SK-N-SH (cell line): Measurements from ENCODE around the gene GORASP1. TPM values are rescaled to one million over a fixed set of nuclear protein-coding genes. Genes with fewer than 3 reads are reported as not detected.

ENCODE experiments used
- CTCF ChIA-PET: fragments of 300-600, 350-600 bp; formaldehyde crosslinking; extraction: SDS; loops from one replicate; lab custom pipeline; 2021; lab: Yijun Ruan, JAX
- POLR2A ChIA-PET: fragments of 350-600 bp; sonication (Branson Sonifier 250); formaldehyde crosslinking; extraction: SDS; loops from one replicate; lab custom pipeline; 2020; ENCODE audit warnings: antibody characterized with exemption, inconsistent platforms; lab: Yijun Ruan, JAX
- DNase-seq: peaks from one replicate; pipeline ENCODE4 v3.0.0; 2012
- H2AFZ ChIP-seq: fragments of 200-600 bp; sonication (generic); 2 replicates; pipeline ENCODE4 v1.8.1; 2016; ENCODE audit warnings: antibody characterized with exemption, mild to moderate bottlenecking, low read depth
- H3F3A ChIP-seq: fragments of 200-600 bp; sonication (generic); replicated peaks from 2 replicates; pipeline ENCODE3; 2016; ENCODE audit warnings: antibody characterized with exemption, mild to moderate bottlenecking; ENCODE audit not compliant: insufficient read depth
- H3K27ac ChIP-seq, 2 experiments: fragments of 200-500 bp in 1 of 2; fragments of 200-600 bp in 1 of 2; sonication (Bioruptor generic) in 1 of 2; sonication (generic), shearing (Covaris generic) in 1 of 2; 2 replicates each; pipeline versions ENCODE4 v1.5.1 to v1.6.1; 2014 to 2016; ENCODE audit warnings: low read depth in 2 of 2, inconsistent platforms in 1 of 2, low read length in 1 of 2, mild to moderate bottlenecking in 1 of 2, mixed read lengths in 1 of 2
- H3K27me3 ChIP-seq: fragments of 200-600 bp; sonication (generic), shearing (Covaris generic); 2 replicates; pipeline ENCODE4 v1.6.1; 2016; ENCODE audit warnings: mixed run types; ENCODE audit not compliant: insufficient read depth
- H3K36me3 ChIP-seq, 2 experiments: fragments of 200-500 bp in 1 of 2; fragments of 200-600 bp in 1 of 2; sonication (Bioruptor generic) in 1 of 2; sonication (generic) in 1 of 2; replicated peaks in 1 of 2; 2 replicates each; pipeline versions ENCODE3 to v1.5.1; 2014 to 2016; ENCODE audit warnings: low read length in 1 of 2, mild to moderate bottlenecking in 1 of 2; ENCODE audit not compliant: insufficient read depth in 2 of 2, control insufficient read depth in 1 of 2
- H3K4me1 ChIP-seq, 2 experiments: fragments of 200-500 bp in 1 of 2; fragments of 200-600 bp in 1 of 2; sonication (Bioruptor generic) in 1 of 2; sonication (generic), shearing (Covaris generic) in 1 of 2; 2 replicates each; pipeline versions ENCODE4 v1.5.1 to v1.6.1; 2014 to 2016; ENCODE audit warnings: low read depth in 1 of 2, low read length in 1 of 2, mixed run types in 1 of 2; ENCODE audit not compliant: insufficient read depth in 2 of 2, control insufficient read depth in 1 of 2
- H3K4me2 ChIP-seq: fragments of 200-600 bp; sonication (generic), shearing (Covaris generic); 2 replicates; pipeline ENCODE4 v1.6.1; 2017; ENCODE audit warnings: mixed run types
- H3K4me3 ChIP-seq, 2 experiments: fragments of 200-500 bp in 1 of 2; fragments of 200-600 bp in 1 of 2; sonication (Bioruptor generic) in 1 of 2; sonication (generic), shearing (Covaris generic) in 1 of 2; 2 replicates each; pipeline versions ENCODE4 v1.5.1 to v1.8.1; 2014 to 2016; ENCODE audit warnings: low read depth in 2 of 2, inconsistent platforms in 1 of 2, low read length in 1 of 2, mild to moderate bottlenecking in 1 of 2, mixed read lengths in 1 of 2, moderate library complexity in 1 of 2
- H3K79me2 ChIP-seq: fragments of 200-600 bp; sonication (generic); 2 replicates; pipeline ENCODE4 v1.8.1; 2017; ENCODE audit warnings: mild to moderate bottlenecking; ENCODE audit not compliant: insufficient read depth
- H3K9ac ChIP-seq: fragments of 200-600 bp; sonication (generic); 2 replicates; pipeline ENCODE4 v1.6.1; 2017; ENCODE audit warnings: mixed run types
- H3K9me2 ChIP-seq: fragments of 200-600 bp; sonication (generic); 2 replicates; pipeline ENCODE4 v1.6.1; 2017; ENCODE audit warnings: mixed run types
- H3K9me3 ChIP-seq: fragments of 200-600 bp; sonication (generic); 2 replicates; pipeline ENCODE4 v1.6.1; 2017; ENCODE audit warnings: mixed run types, mild to moderate bottlenecking, moderate library complexity
- H4K20me1 ChIP-seq: fragments of 200-600 bp; sonication (generic); 2 replicates; pipeline ENCODE4 v1.6.1; 2017; ENCODE audit warnings: mild to moderate bottlenecking, mixed run types; ENCODE audit not compliant: insufficient read depth
- ELF1 ChIP-seq: IDR thresholded peaks from 2 replicates; pipeline ENCODE4 v1.4.0; 2012
- EP300 ChIP-seq, 2 experiments: IDR thresholded peaks; 2 replicates each; pipeline versions ENCODE4 v1.4.0 to v1.6.1; 2012; ENCODE audit warnings: borderline replicate concordance in 1 of 2, low read depth in 1 of 2, low read length in 1 of 2
- FOSL2 ChIP-seq: IDR thresholded peaks from 2 replicates; pipeline ENCODE4 v1.4.0; 2012; ENCODE audit warnings: low read depth, mild to moderate bottlenecking, moderate library complexity, borderline replicate concordance
- FOXM1 ChIP-seq: IDR thresholded peaks from 2 replicates; pipeline ENCODE4 v1.4.0; 2012; ENCODE audit warnings: low read depth, mild to moderate bottlenecking
- GABPA ChIP-seq: IDR thresholded peaks from 2 replicates; pipeline ENCODE4 v1.4.0; 2012; ENCODE audit warnings: low read depth, mild to moderate bottlenecking
- MXI1 ChIP-seq: IDR thresholded peaks from 2 replicates; pipeline ENCODE4 v1.6.1; 2012; ENCODE audit warnings: mild to moderate bottlenecking, low read depth, low read length, improper control_type of control experiment
- NRF1 ChIP-seq: IDR thresholded peaks from 2 replicates; pipeline ENCODE4 v1.6.1; 2012; ENCODE audit warnings: low read depth, mild to moderate bottlenecking, low read length
- RAD21 ChIP-seq: IDR thresholded peaks from 2 replicates; pipeline ENCODE4 v1.6.1; 2012; ENCODE audit warnings: mild to moderate bottlenecking, low read length
- RFX5 ChIP-seq: IDR thresholded peaks from 2 replicates; pipeline ENCODE4 v1.6.1; 2012; ENCODE audit warnings: mild to moderate bottlenecking, improper control_type of control experiment, low read length
- SIN3A ChIP-seq: IDR thresholded peaks from 2 replicates; pipeline ENCODE4 v1.6.1; 2012; ENCODE audit warnings: low read depth, mild to moderate bottlenecking, low read length, moderate library complexity, borderline replicate concordance
- TAF1 ChIP-seq: IDR thresholded peaks from 2 replicates; pipeline ENCODE4 v1.6.1; 2012; ENCODE audit warnings: low read depth, mild to moderate bottlenecking, low read length, moderate library complexity, borderline replicate concordance
- TEAD4 ChIP-seq: IDR thresholded peaks from 2 replicates; pipeline ENCODE4 v1.4.0; 2012; ENCODE audit warnings: mild to moderate bottlenecking, borderline replicate concordance; ENCODE audit not compliant: insufficient read depth
- WGBS: methylation state at CpG from one replicate; pipeline ENCODE4 v1.1.6; 2017; ENCODE audit warnings: low lambda C conversion rate; 5-methylcytosine and 5-hydroxymethylcytosine counted together
- polyA plus RNA-seq, 3 experiments: library from polyadenylated mRNA; depleted of rRNA; stranded (reverse); fragments of >200 nt; gene quantifications; 2 replicates each; pipeline ENCODE4 v1.2.3, GENCODE V29; 2012
- TF ChIP-seq, protein P1 (sequence below): fragments of 150-350 bp; IDR thresholded peaks from 2 replicates; pipeline ENCODE4 v1.6.1; 2017; ENCODE audit warnings: antibody characterized with exemption, low read length, low read depth, borderline replicate concordance
- TF ChIP-seq, protein P2 (sequence below): fragments of 150-350 bp; IDR thresholded peaks from 2 replicates; pipeline ENCODE4 v1.6.1; 2016; ENCODE audit warnings: mild to moderate bottlenecking, low read depth, low read length
- TF ChIP-seq, protein P3 (sequence below): IDR thresholded peaks from 2 replicates; pipeline ENCODE4 v1.4.0; 2012; ENCODE audit warnings: low read depth, borderline replicate concordance
- TF ChIP-seq, protein P4 (sequence below): IDR thresholded peaks from 2 replicates; pipeline ENCODE4 v1.6.1; 2012; ENCODE audit warnings: mild to moderate bottlenecking, low read depth, low read length, moderate library complexity

Gene GORASP1
- polyA plus RNA-seq, 1 of the 3 experiments (the other 2 are of a cell fraction), result 44.3 TPM

DNA sequence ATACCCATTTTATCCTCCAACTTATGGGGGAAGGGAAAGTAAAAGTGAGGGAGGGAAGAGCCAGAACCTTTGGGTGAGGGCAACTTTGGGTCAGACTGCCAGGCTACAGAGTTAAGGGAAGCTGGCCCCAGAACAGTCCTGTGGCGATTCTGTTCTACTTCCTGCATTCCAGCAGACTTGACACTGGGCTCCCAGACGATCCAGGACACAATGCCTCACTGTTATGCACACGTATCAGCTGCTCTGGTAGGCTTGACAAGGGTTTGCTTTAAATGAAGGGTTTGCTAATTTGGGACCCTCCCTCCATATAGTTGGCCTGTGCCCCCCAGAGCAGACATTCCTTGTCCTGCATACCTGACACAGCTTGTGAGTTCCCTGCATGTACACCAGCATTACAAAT is 10.7 kb downstream of the GORASP1 start:
- DNase-seq, result no peak
- H3K9me2 ChIP-seq, result no peaks in the 10 kb centered on the region
- ChIA-PET POLR2A (no interaction called here), CTCF (interaction anchor here (0.7 to 1.5 kb wide), 3 partner anchors 9 to 195 kb away, joined by 3 to 7 read pairs (median 4); no protein-coding TSS in a partner anchor)
- H2AFZ ChIP-seq, result no peak overlapping the region
- peaks cover 2% of the 10 kb centered on the region for H3F3A ChIP-seq
- peaks cover 13% of the 10 kb centered on the region for H4K20me1 ChIP-seq
- H3K27me3 ChIP-seq, result no peaks in the 10 kb centered on the region
- H3K79me2 ChIP-seq, result peaks cover 6% of the 10 kb centered on the region; the same call in 1 of the 2 replicates
- no peak overlapping the region for H3K9ac ChIP-seq
- no peaks in the 10 kb centered on the region for H3K9me3 ChIP-seq
- H3K27ac ChIP-seq, result no peak overlapping the region
- 61% methylated on average over 3 of the region's 3 CpGs for WGBS
- no peaks in the 10 kb centered on the region; a peak in 1 of 4 replicates for H3K4me1 ChIP-seq
- H3K4me3 ChIP-seq, result no peak overlapping the region
- H3K4me2 ChIP-seq, result no peak overlapping the region
- TF ChIP-seq EP300 (IDR thresholded peaks at IDR 0.05; ENCODE audit: borderline replicate concordance in 1 of 2, low read depth in 1 of 2, low read length in 1 of 2) (no peak), ELF1 (0 out of 2 replicates have a peak, but pooled peaks have one; percentile 23)
- TF ChIP-seq, all 33 proteins: peak for 1
- peaks cover 44 to 81% of the 10 kb centered on the region in 2 experiments for H3K36me3 ChIP-seq

DNA sequence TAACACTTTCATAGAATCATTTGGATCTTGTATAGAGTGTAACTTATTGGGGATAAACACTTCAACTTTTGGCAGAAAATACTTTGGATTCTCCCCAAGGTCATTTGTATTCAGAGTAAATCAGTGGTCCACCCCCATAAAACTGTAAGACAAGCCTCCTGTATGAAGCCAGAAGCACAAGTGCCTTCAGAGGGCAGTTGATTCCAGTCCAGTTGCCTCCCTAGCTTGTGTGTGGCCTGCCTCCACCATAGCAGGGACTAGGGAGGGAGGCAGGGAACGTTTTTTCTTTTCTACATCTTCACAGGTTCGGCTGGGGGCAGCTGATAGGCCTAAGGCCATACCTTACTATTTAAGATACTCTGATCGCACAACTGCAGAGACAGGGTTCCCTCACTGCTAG is 11.6 kb downstream of the GORASP1 start:
- Histone ChIP-seq H3F3A (no peaks in the 10 kb centered on the region), H3K27me3 (no peaks in the 10 kb centered on the region), H3K4me3 (no peak overlapping the region), H3K9me3 (no peaks in the 10 kb centered on the region), H3K4me2 (no peak overlapping the region), H3K9me2 (no peaks in the 10 kb centered on the region), H2AFZ (no peak overlapping the region), H3K79me2 (peaks cover 2% of the 10 kb centered on the region; the same call in 1 of the 2 replicates), H4K20me1 (peaks cover 3% of the 10 kb centered on the region), H3K9ac (no peak overlapping the region), H3K36me3 (peaks cover 53 to 88% of the 10 kb centered on the region in 2 experiments), H3K27ac (no peak overlapping the region), H3K4me1 (no peaks in the 10 kb centered on the region; a peak in 1 of 4 replicates)
- 77% methylated on average over 3 of the region's 3 CpGs for WGBS
- ChIA-PET POLR2A (no interaction called here), CTCF (interaction anchor here (1.5 kb wide), 2 partner anchors 192 to 196 kb away, joined by 4 to 7 read pairs; no protein-coding TSS in a partner anchor)
- DNase-seq, result no peak
- TF ChIP-seq, protein P1, sequence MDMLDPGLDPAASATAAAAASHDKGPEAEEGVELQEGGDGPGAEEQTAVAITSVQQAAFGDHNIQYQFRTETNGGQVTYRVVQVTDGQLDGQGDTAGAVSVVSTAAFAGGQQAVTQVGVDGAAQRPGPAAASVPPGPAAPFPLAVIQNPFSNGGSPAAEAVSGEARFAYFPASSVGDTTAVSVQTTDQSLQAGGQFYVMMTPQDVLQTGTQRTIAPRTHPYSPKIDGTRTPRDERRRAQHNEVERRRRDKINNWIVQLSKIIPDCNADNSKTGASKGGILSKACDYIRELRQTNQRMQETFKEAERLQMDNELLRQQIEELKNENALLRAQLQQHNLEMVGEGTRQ, result no peak
- TF ChIP-seq SIN3A, result no peak
- no peak for TF ChIP-seq FOXM1
- no peak for TF ChIP-seq GABPA
- no peak for TF ChIP-seq TAF1
- TF ChIP-seq, protein P2, sequence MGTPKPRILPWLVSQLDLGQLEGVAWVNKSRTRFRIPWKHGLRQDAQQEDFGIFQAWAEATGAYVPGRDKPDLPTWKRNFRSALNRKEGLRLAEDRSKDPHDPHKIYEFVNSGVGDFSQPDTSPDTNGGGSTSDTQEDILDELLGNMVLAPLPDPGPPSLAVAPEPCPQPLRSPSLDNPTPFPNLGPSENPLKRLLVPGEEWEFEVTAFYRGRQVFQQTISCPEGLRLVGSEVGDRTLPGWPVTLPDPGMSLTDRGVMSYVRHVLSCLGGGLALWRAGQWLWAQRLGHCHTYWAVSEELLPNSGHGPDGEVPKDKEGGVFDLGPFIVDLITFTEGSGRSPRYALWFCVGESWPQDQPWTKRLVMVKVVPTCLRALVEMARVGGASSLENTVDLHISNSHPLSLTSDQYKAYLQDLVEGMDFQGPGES, result no peak
- TF ChIP-seq RAD21, result no peak
- no peak for TF ChIP-seq MXI1
- no peak for TF ChIP-seq NRF1
- TF ChIP-seq, protein P3, sequence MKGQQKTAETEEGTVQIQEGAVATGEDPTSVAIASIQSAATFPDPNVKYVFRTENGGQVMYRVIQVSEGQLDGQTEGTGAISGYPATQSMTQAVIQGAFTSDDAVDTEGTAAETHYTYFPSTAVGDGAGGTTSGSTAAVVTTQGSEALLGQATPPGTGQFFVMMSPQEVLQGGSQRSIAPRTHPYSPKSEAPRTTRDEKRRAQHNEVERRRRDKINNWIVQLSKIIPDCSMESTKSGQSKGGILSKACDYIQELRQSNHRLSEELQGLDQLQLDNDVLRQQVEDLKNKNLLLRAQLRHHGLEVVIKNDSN, result no peak
- no peak for TF ChIP-seq TEAD4
- no peak for TF ChIP-seq FOSL2
- TF ChIP-seq, protein P4, sequence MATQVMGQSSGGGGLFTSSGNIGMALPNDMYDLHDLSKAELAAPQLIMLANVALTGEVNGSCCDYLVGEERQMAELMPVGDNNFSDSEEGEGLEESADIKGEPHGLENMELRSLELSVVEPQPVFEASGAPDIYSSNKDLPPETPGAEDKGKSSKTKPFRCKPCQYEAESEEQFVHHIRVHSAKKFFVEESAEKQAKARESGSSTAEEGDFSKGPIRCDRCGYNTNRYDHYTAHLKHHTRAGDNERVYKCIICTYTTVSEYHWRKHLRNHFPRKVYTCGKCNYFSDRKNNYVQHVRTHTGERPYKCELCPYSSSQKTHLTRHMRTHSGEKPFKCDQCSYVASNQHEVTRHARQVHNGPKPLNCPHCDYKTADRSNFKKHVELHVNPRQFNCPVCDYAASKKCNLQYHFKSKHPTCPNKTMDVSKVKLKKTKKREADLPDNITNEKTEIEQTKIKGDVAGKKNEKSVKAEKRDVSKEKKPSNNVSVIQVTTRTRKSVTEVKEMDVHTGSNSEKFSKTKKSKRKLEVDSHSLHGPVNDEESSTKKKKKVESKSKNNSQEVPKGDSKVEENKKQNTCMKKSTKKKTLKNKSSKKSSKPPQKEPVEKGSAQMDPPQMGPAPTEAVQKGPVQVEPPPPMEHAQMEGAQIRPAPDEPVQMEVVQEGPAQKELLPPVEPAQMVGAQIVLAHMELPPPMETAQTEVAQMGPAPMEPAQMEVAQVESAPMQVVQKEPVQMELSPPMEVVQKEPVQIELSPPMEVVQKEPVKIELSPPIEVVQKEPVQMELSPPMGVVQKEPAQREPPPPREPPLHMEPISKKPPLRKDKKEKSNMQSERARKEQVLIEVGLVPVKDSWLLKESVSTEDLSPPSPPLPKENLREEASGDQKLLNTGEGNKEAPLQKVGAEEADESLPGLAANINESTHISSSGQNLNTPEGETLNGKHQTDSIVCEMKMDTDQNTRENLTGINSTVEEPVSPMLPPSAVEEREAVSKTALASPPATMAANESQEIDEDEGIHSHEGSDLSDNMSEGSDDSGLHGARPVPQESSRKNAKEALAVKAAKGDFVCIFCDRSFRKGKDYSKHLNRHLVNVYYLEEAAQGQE, result no peak
- TF ChIP-seq RFX5, result no peak
